Measurements from ENCODE around the gene ADCK2. TPM values are rescaled to one million over a fixed set of nuclear protein-coding genes. Genes with fewer than 3 reads are reported as not detected.
"Not testable (repeated sequence)": the region's sequence is repeated elsewhere in the genome, so short reads cannot be mapped to it uniquely, and the experiment has no call there.

Gene ADCK2
- total RNA-seq, 1 experiment from 2014 or later: 16.8 TPM

- H3K79me2 ChIP-seq (ENCODE audit: low read length): peaks cover 59% of the 10 kb centered on the region
- peaks cover 6% of the 10 kb centered on the region; the same call in 1 of the 2 replicates for H3K36me3 ChIP-seq (ENCODE audit: insufficient read depth, low read length)
- no peak overlapping the region for H2AFZ ChIP-seq (ENCODE audit: low read length)
- peaks cover 18% of the 10 kb centered on the region for H3K4me1 ChIP-seq (ENCODE audit: low read length)
- DNase-seq: no peak
- peak overlapping the region; percentile 81 for H3K4me3 ChIP-seq (ENCODE audit: low read length)
- H3K9ac ChIP-seq (ENCODE audit: low read length): peak overlapping the region; percentile 84
- H3K9me2 ChIP-seq (replicated peaks; ENCODE audit: insufficient read depth, low read length): no peaks in the 10 kb centered on the region
- peak overlapping the region; percentile 55; the same call in 1 of the 2 replicates for H3K27ac ChIP-seq (ENCODE audit: low read length)
- H4K20me1 ChIP-seq (ENCODE audit: insufficient read depth, low read depth, low read length): peaks cover 11% of the 10 kb centered on the region; the same call in 1 of the 2 replicates
- peak overlapping the region; percentile 80 for H3K4me2 ChIP-seq (ENCODE audit: low read depth, low read length, poor library complexity, severe bottlenecking)
- H3K27me3 ChIP-seq (ENCODE audit: low read length): no peaks in the 10 kb centered on the region
- no peaks in the 10 kb centered on the region for H3K9me3 ChIP-seq (ENCODE audit: low read length)
Observed at GRCh38 chr7:140697447-140698143, 24.9 kb downstream of the ADCK2 start.

DNA sequence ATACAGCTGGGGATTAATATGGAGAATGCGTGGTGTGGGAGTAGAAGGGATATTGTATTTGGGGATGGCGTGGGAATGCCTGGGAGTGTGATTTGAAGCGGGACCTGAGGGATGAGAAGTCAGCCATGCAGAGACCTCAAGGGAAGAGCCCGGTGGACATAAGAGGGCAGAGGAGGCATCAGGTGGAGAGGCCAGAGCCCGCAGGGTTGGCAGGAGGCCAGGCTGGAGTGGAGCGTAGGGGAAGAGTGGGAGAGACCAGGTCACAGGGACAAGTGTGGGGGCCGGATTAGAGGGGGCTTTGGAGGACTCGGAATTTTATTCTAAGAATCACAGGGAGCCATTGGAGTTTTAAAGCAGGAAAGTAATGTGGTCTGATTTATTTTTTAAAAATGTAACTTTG lies 25.7 kb downstream of the ADCK2 start:
- Histone ChIP-seq H2AFZ (ENCODE audit: low read length) (no peak overlapping the region), H3K36me3 (ENCODE audit: insufficient read depth, low read length) (peaks cover 10% of the 10 kb centered on the region; the same call in 1 of the 2 replicates), H3K4me2 (ENCODE audit: low read depth, low read length, poor library complexity, severe bottlenecking) (peak overlapping the region; percentile 80), H3K9ac (ENCODE audit: low read length) (peak overlapping the region; percentile 84), H3K4me3 (ENCODE audit: low read length) (peak overlapping the region; percentile 81), H3K9me3 (ENCODE audit: low read length) (no peaks in the 10 kb centered on the region), H3K79me2 (ENCODE audit: low read length) (peaks cover 68% of the 10 kb centered on the region), H3K9me2 (replicated peaks; ENCODE audit: insufficient read depth, low read length) (no peaks in the 10 kb centered on the region), H4K20me1 (ENCODE audit: insufficient read depth, low read depth, low read length) (peaks cover 11% of the 10 kb centered on the region; the same call in 1 of the 2 replicates), H3K27me3 (ENCODE audit: low read length) (no peaks in the 10 kb centered on the region), H3K4me1 (ENCODE audit: low read length) (peaks cover 18% of the 10 kb centered on the region), H3K27ac (ENCODE audit: low read length) (no peak overlapping the region)
- DNase-seq: no peak

GRCh38 chr7:140702774-140703173 lies 30.0 kb downstream of the ADCK2 start:
- H3K4me3 ChIP-seq (ENCODE audit: low read length): no peak overlapping the region
- no peak overlapping the region for H3K4me2 ChIP-seq (ENCODE audit: low read depth, low read length, poor library complexity, severe bottlenecking)
- H3K9ac ChIP-seq (ENCODE audit: low read length): no peak overlapping the region
- no peak overlapping the region for H3K27ac ChIP-seq (ENCODE audit: low read length)
- DNase-seq: no peak
- no peaks in the 10 kb centered on the region for H3K9me3 ChIP-seq (ENCODE audit: low read length)
- H3K36me3 ChIP-seq (ENCODE audit: insufficient read depth, low read length): peaks cover 22% of the 10 kb centered on the region; the same call in 1 of the 2 replicates
- H3K27me3 ChIP-seq (ENCODE audit: low read length): no peaks in the 10 kb centered on the region
- peaks cover 64% of the 10 kb centered on the region for H3K79me2 ChIP-seq (ENCODE audit: low read length)
- H4K20me1 ChIP-seq (ENCODE audit: insufficient read depth, low read depth, low read length): peaks cover 7% of the 10 kb centered on the region; the same call in 1 of the 2 replicates
- H3K4me1 ChIP-seq (ENCODE audit: low read length): peaks cover 8% of the 10 kb centered on the region
- no peaks in the 10 kb centered on the region for H3K9me2 ChIP-seq (replicated peaks; ENCODE audit: insufficient read depth, low read length)
- H2AFZ ChIP-seq (ENCODE audit: low read length): no peak overlapping the region

GRCh38 chr7:140704205-140704604 lies 31.5 kb downstream of the ADCK2 start:
- H3K4me1 ChIP-seq (ENCODE audit: low read length): no peaks in the 10 kb centered on the region
- DNase-seq: no peak
- H3K9ac ChIP-seq (ENCODE audit: low read length): no peak overlapping the region
- no peaks in the 10 kb centered on the region for H3K9me3 ChIP-seq (ENCODE audit: low read length)
- no peak overlapping the region for H3K4me2 ChIP-seq (ENCODE audit: low read depth, low read length, poor library complexity, severe bottlenecking)
- no peaks in the 10 kb centered on the region for H4K20me1 ChIP-seq (ENCODE audit: insufficient read depth, low read depth, low read length)
- no peaks in the 10 kb centered on the region for H3K9me2 ChIP-seq (replicated peaks; ENCODE audit: insufficient read depth, low read length)
- no peak overlapping the region for H3K27ac ChIP-seq (ENCODE audit: low read length)
- no peak overlapping the region for H2AFZ ChIP-seq (ENCODE audit: low read length)
- peaks cover 21% of the 10 kb centered on the region; the same call in 1 of the 2 replicates for H3K36me3 ChIP-seq (ENCODE audit: insufficient read depth, low read length)
- no peak overlapping the region for H3K4me3 ChIP-seq (ENCODE audit: low read length)
- H3K79me2 ChIP-seq (ENCODE audit: low read length): peaks cover 50% of the 10 kb centered on the region
- no peaks in the 10 kb centered on the region for H3K27me3 ChIP-seq (ENCODE audit: low read length)

- no peak overlapping the region for H3K4me2 ChIP-seq (ENCODE audit: low read depth, low read length, poor library complexity, severe bottlenecking)
- no peak overlapping the region for H3K4me3 ChIP-seq (ENCODE audit: low read length)
- H3K27ac ChIP-seq (ENCODE audit: low read length): no peak overlapping the region
- peaks cover 19% of the 10 kb centered on the region; the same call in 1 of the 2 replicates for H3K36me3 ChIP-seq (ENCODE audit: insufficient read depth, low read length)
- H3K9me2 ChIP-seq (replicated peaks; ENCODE audit: insufficient read depth, low read length): no peaks in the 10 kb centered on the region
- H2AFZ ChIP-seq (ENCODE audit: low read length): no peak overlapping the region
- peaks cover 21% of the 10 kb centered on the region for H3K79me2 ChIP-seq (ENCODE audit: low read length)
- H4K20me1 ChIP-seq (ENCODE audit: insufficient read depth, low read depth, low read length): no peaks in the 10 kb centered on the region
- H3K9me3 ChIP-seq (ENCODE audit: low read length): no peaks in the 10 kb centered on the region
- no peak overlapping the region for H3K9ac ChIP-seq (ENCODE audit: low read length)
- H3K27me3 ChIP-seq (ENCODE audit: low read length): no peaks in the 10 kb centered on the region
- no peak for DNase-seq
- H3K4me1 ChIP-seq (ENCODE audit: low read length): no peaks in the 10 kb centered on the region
Observed at GRCh38 chr7:140707132-140707531, 34.4 kb downstream of the ADCK2 start.

DNA sequence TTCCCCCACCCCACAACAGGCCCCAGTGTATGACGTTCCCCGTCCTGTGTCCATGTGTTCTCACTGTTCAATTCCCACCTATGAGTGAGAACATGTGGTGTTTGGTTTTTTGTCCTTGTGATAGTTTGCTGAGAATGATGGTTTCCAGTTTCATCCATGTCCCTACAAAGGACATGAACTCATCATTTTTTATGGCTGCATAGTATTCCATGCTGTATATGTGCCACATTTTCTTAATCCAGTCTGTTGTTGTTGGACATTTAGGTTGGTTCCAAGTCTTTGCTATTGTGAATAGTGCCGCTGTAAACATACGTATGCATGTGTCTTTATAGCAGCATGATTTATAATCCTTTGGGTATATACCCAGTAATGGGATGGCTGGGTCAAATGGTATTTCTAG lies 36.0 kb downstream of the ADCK2 start:
- not testable (repeated sequence) for H3K27me3 ChIP-seq (ENCODE audit: low read length); H3K4me1 ChIP-seq (ENCODE audit: low read length); H2AFZ ChIP-seq (ENCODE audit: low read length); H3K79me2 ChIP-seq (ENCODE audit: low read length); H4K20me1 ChIP-seq (ENCODE audit: insufficient read depth, low read depth, low read length); H3K9me2 ChIP-seq (replicated peaks; ENCODE audit: insufficient read depth, low read length); H3K4me2 ChIP-seq (ENCODE audit: low read depth, low read length, poor library complexity, severe bottlenecking); H3K9me3 ChIP-seq (ENCODE audit: low read length); DNase-seq; H3K9ac ChIP-seq (ENCODE audit: low read length); H3K27ac ChIP-seq (ENCODE audit: low read length); H3K4me3 ChIP-seq (ENCODE audit: low read length)
- peaks cover 13% of the 10 kb centered on the region; the same call in 1 of the 2 replicates for H3K36me3 ChIP-seq (ENCODE audit: insufficient read depth, low read length)

GRCh38 chr7:140712392-140712791 lies 39.6 kb downstream of the ADCK2 start:
- H3K9ac ChIP-seq (ENCODE audit: low read length); H2AFZ ChIP-seq (ENCODE audit: low read length); H3K9me2 ChIP-seq (replicated peaks; ENCODE audit: insufficient read depth, low read length); DNase-seq; H3K4me2 ChIP-seq (ENCODE audit: low read depth, low read length, poor library complexity, severe bottlenecking); H3K27ac ChIP-seq (ENCODE audit: low read length); H3K4me1 ChIP-seq (ENCODE audit: low read length); H3K27me3 ChIP-seq (ENCODE audit: low read length); H4K20me1 ChIP-seq (ENCODE audit: insufficient read depth, low read depth, low read length); H3K79me2 ChIP-seq (ENCODE audit: low read length); H3K36me3 ChIP-seq (ENCODE audit: insufficient read depth, low read length); H3K9me3 ChIP-seq (ENCODE audit: low read length); H3K4me3 ChIP-seq (ENCODE audit: low read length): not testable (repeated sequence)

- Histone ChIP-seq H2AFZ (ENCODE audit: low read length) (no peak overlapping the region), H3K79me2 (ENCODE audit: low read length) (no peaks in the 10 kb centered on the region), H3K9me2 (replicated peaks; ENCODE audit: insufficient read depth, low read length) (no peaks in the 10 kb centered on the region), H3K4me3 (ENCODE audit: low read length) (no peak overlapping the region), H3K36me3 (ENCODE audit: insufficient read depth, low read length) (0 out of 2 replicates have a peak, but pooled peaks cover 5% of the 10 kb centered on the region), H3K27ac (ENCODE audit: low read length) (no peak overlapping the region), H4K20me1 (ENCODE audit: insufficient read depth, low read depth, low read length) (no peaks in the 10 kb centered on the region), H3K4me2 (ENCODE audit: low read depth, low read length, poor library complexity, severe bottlenecking) (no peak overlapping the region), H3K4me1 (ENCODE audit: low read length) (no peaks in the 10 kb centered on the region), H3K27me3 (ENCODE audit: low read length) (no peaks in the 10 kb centered on the region), H3K9me3 (ENCODE audit: low read length) (no peaks in the 10 kb centered on the region), H3K9ac (ENCODE audit: low read length) (no peak overlapping the region)
- DNase-seq: no peak
Observed at GRCh38 chr7:140714331-140715040, 41.7 kb downstream of the ADCK2 start.
